ENCODE results near the gene NEK5. TPM values are rescaled to one million over a fixed set of nuclear protein-coding genes. Genes with fewer than 3 reads are reported as not detected.

Gene NEK5
- total RNA-seq, 1 experiment from 2014 or later: 0.07 TPM

DNA sequence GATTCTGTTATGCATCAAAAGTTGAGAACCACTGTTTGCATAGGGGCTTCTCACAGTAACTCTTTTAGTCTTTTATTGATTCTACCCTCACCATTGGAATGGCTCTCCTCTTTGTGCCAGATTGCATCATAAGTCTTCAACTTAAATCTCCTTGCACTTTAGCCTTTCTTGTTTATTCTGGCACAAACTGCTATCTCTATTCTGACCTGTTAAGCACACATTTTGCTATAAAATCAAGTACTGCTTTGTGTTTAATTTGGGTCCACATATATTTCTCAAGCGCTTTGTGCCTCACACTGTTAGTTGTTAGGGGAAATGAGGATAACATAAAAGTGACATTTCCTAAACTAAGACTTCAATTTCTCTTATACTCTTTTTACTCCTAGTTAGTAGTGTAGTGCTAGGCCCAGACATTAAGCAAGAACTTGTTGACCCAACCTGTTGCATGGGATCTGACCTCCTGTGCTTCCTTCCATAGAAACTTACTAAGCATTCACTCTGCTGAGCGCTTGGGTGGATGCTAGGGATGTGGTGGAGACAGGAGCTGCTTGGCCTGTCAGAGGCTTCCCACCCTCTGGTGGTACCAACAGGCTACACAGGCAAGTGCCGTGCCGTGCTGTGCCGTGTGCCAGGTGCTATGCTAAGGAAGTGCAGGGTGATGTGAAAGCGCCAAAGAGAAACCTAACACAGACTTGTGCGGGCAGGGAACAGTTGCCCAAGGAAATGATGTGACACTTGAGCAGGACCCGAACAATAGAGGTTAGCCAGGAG, 103.2 kb downstream of the NEK5 start:
- ATAC-seq: no peak
- no peak overlapping the region for H3K9ac ChIP-seq (ENCODE audit: low read length)
- no peaks in the 10 kb centered on the region for H4K20me1 ChIP-seq (ENCODE audit: low read length)
- H3K4me1 ChIP-seq (ENCODE audit: insufficient read depth, low read length): no peaks in the 10 kb centered on the region
- H3K9me3 ChIP-seq (ENCODE audit: low read length): no peaks in the 10 kb centered on the region
- ChIA-PET POLR2A (ENCODE audit: unreplicated experiment) (no interaction called here), CTCF (no interaction called here)
- no peak for DNase-seq
- H3F3A ChIP-seq (ENCODE audit: low read length, unreplicated experiment): no peaks in the 10 kb centered on the region
- H3K79me2 ChIP-seq (ENCODE audit: low read length): no peaks in the 10 kb centered on the region
- intact Hi-C loops (cut with micrococcal nuclease): no loop called here
- H3K27me3 ChIP-seq (ENCODE audit: low read length): no peaks in the 10 kb centered on the region
- no peak overlapping the region for H3K27ac ChIP-seq (ENCODE audit: low read length)
- no peaks in the 10 kb centered on the region for H3K9me2 ChIP-seq (replicated peaks; ENCODE audit: low read length)
- TF ChIP-seq EZH2 (IDR thresholded peaks at IDR 0.05; ENCODE audit: low read length, unreplicated experiment) (no peak), EZH2phosphoT487 (IDR thresholded peaks at IDR 0.05; ENCODE audit: borderline replicate concordance, low read length) (no peak)
- TF ChIP-seq, protein P1, sequence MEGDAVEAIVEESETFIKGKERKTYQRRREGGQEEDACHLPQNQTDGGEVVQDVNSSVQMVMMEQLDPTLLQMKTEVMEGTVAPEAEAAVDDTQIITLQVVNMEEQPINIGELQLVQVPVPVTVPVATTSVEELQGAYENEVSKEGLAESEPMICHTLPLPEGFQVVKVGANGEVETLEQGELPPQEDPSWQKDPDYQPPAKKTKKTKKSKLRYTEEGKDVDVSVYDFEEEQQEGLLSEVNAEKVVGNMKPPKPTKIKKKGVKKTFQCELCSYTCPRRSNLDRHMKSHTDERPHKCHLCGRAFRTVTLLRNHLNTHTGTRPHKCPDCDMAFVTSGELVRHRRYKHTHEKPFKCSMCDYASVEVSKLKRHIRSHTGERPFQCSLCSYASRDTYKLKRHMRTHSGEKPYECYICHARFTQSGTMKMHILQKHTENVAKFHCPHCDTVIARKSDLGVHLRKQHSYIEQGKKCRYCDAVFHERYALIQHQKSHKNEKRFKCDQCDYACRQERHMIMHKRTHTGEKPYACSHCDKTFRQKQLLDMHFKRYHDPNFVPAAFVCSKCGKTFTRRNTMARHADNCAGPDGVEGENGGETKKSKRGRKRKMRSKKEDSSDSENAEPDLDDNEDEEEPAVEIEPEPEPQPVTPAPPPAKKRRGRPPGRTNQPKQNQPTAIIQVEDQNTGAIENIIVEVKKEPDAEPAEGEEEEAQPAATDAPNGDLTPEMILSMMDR (conservative IDR thresholded peaks at IDR 0.05; ENCODE audit: low read depth, low read length): no peak
- BruUV-seq (replicated peaks): no TSS peak
- H3K36me3 ChIP-seq (ENCODE audit: low read depth, low read length): peaks cover 15% of the 10 kb centered on the region; the same call in 1 of the 2 replicates
- no peak overlapping the region for H2AFZ ChIP-seq (ENCODE audit: low read length)
- no peak overlapping the region for H3K4me2 ChIP-seq (ENCODE audit: low read length)
- H3K4me3 ChIP-seq (ENCODE audit: low read length): no peak overlapping the region

DNA sequence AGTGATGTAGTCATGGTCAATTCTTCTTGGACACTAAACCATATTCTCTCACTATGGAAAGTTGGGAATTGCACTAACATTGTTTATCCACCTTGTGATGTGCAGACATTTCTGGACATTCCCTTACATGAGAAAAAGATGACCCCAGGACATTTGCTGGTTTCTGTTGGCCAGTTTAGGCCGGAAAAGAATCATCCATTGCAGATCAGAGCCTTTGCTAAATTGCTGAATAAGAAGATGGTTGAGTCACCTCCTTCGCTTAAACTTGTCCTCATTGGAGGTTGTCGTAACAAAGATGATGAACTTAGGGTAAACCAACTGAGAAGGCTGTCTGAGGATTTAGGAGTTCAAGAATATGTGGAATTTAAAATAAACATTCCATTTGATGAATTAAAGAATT, 104.4 kb downstream of the NEK5 start, which contains the start of gene UTP14C:
Gene UTP14C (plus strand): TSS at position 211 of the 400 bp plus-strand sequence. CDS start 4,114 bp downstream, outside the sequence.
- CTCF ChIA-PET: no interaction called here
- Histone ChIP-seq H4K20me1 (ENCODE audit: low read length) (no peaks in the 10 kb centered on the region), H3K9me2 (replicated peaks; ENCODE audit: low read length) (no peaks in the 10 kb centered on the region), H3K4me3 (ENCODE audit: low read length) (no peak within 1 kb of the TSS), H3K9ac (ENCODE audit: low read length) (no peak within 1 kb of the TSS), H3K27ac (ENCODE audit: low read length) (no peak within 1 kb of the TSS), H3K27me3 (ENCODE audit: low read length) (no peaks in the 10 kb centered on the region), H2AFZ (ENCODE audit: low read length) (no peak within 1 kb of the TSS), H3K4me1 (ENCODE audit: insufficient read depth, low read length) (no peaks in the 10 kb centered on the region), H3K36me3 (ENCODE audit: low read depth, low read length) (peaks cover 21% of the 10 kb centered on the region; the same call in 1 of the 2 replicates), H3K9me3 (ENCODE audit: low read length) (no peaks in the 10 kb centered on the region), H3K79me2 (ENCODE audit: low read length) (no peaks in the 10 kb centered on the region), H3F3A (ENCODE audit: low read length, unreplicated experiment) (no peaks in the 10 kb centered on the region), H3K4me2 (ENCODE audit: low read length) (no peak within 1 kb of the TSS)
- BruUV-seq (replicated peaks): no TSS peak
- DNase-seq (no peak), ATAC-seq (no peak)
- POLR2A ChIA-PET (ENCODE audit: unreplicated experiment): no interaction called here
- TF ChIP-seq EZH2 (IDR thresholded peaks at IDR 0.05; ENCODE audit: low read length, unreplicated experiment) (no peak), EZH2phosphoT487 (IDR thresholded peaks at IDR 0.05; ENCODE audit: borderline replicate concordance, low read length) (no peak)
- TF ChIP-seq, protein P1 (conservative IDR thresholded peaks at IDR 0.05; ENCODE audit: low read depth, low read length): no peak
- intact Hi-C loops (cut with micrococcal nuclease): no loop called here

DNA sequence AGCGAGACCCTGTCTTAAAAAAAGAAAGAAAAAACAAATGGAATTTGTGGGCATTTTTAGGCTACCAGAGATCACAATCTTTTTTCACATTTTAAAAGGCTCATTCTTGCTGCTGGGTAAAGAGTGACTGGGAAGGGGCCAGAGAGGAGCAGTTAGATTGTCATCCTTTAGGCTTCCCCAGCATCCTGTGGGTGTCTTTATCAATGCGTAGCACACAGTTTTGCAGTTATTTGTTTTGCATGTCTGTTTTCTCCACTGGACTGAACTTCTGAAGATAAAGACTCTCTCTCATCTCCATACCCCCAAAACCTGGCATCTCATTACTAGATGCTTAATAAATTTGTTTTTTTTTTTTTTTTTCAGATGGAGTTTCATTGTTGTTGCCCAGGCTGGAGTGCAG, 106.5 kb downstream of the NEK5 start:
- TF ChIP-seq, protein P1 (conservative IDR thresholded peaks at IDR 0.05; ENCODE audit: low read depth, low read length): no peak
- no peak for TF ChIP-seq EZH2phosphoT487 (IDR thresholded peaks at IDR 0.05; ENCODE audit: borderline replicate concordance, low read length)
- no peak for TF ChIP-seq EZH2 (IDR thresholded peaks at IDR 0.05; ENCODE audit: low read length, unreplicated experiment)
- H3K9ac ChIP-seq (ENCODE audit: low read length): no peak overlapping the region
- no peak for DNase-seq
- intact Hi-C loops (cut with micrococcal nuclease): no loop called here
- H3K79me2 ChIP-seq (ENCODE audit: low read length): peaks cover 5% of the 10 kb centered on the region; the same call in 1 of the 2 replicates
- H4K20me1 ChIP-seq (ENCODE audit: low read length): no peaks in the 10 kb centered on the region
- no peaks in the 10 kb centered on the region for H3K4me1 ChIP-seq (ENCODE audit: insufficient read depth, low read length)
- no TSS peak for BruUV-seq (replicated peaks)
- H2AFZ ChIP-seq (ENCODE audit: low read length): no peak overlapping the region
- H3K4me3 ChIP-seq (ENCODE audit: low read length): no peak overlapping the region
- H3K27me3 ChIP-seq (ENCODE audit: low read length): no peaks in the 10 kb centered on the region
- ATAC-seq: no peak
- H3K4me2 ChIP-seq (ENCODE audit: low read length): no peak overlapping the region
- no peak overlapping the region for H3K27ac ChIP-seq (ENCODE audit: low read length)
- H3K9me2 ChIP-seq (replicated peaks; ENCODE audit: low read length): no peaks in the 10 kb centered on the region
- ChIA-PET CTCF (no interaction called here), POLR2A (ENCODE audit: unreplicated experiment) (no interaction called here)
- H3F3A ChIP-seq (ENCODE audit: low read length, unreplicated experiment): no peaks in the 10 kb centered on the region
- no peaks in the 10 kb centered on the region for H3K9me3 ChIP-seq (ENCODE audit: low read length)
- H3K36me3 ChIP-seq (ENCODE audit: low read depth, low read length): peaks cover 14% of the 10 kb centered on the region; the same call in 1 of the 2 replicates
